Central memory CD8-positive, alpha-beta T cell (primary cell): ENCODE measurements around the gene PDE4DIP.
"Not testable (repeated sequence)": the region's sequence is repeated elsewhere in the genome, so short reads cannot be mapped to it uniquely, and the experiment has no call there.

Experiments used
- ATAC-seq: fragments of 150-1000 bp; cut with Tn5 transposase; replicated peaks from 2 replicates; pipeline ENCODE4 v1.10.0; 2022; ENCODE audit warnings: mild to moderate bottlenecking, moderate FRiP score, moderate number of reproducible peaks; ENCODE audit not compliant: poor library complexity, severe bottlenecking; ENCODE audit errors: extremely low read depth
- DNase-seq, 2 donors: peaks; one replicate each; pipeline ENCODE4 v3.0.0; 2021; ENCODE audit warnings: low spot score in 2 of 2
- H3K27ac Mint-ChIP-seq: one replicate; pipeline ENCODE4 v1.8.0; 2022; ENCODE audit warnings: low read depth, mild to moderate bottlenecking, moderate library complexity, mixed read lengths
- H3K27me3 Mint-ChIP-seq: one replicate; pipeline ENCODE4 v1.8.0; 2022; ENCODE audit warnings: mixed read lengths
- H3K36me3 Mint-ChIP-seq: one replicate; pipeline ENCODE4 v1.8.0; 2022; ENCODE audit warnings: mild to moderate bottlenecking, moderate library complexity, mixed read lengths; ENCODE audit not compliant: insufficient read depth
- H3K4me1 Mint-ChIP-seq: one replicate; pipeline ENCODE4 v1.8.0; 2022; ENCODE audit warnings: mixed read lengths
- H3K4me3 Mint-ChIP-seq: one replicate; pipeline ENCODE4 v1.8.0; 2022; ENCODE audit warnings: mild to moderate bottlenecking, moderate library complexity, mixed read lengths
- H3K9me3 Mint-ChIP-seq: one replicate; pipeline ENCODE4 v1.8.0; 2022; ENCODE audit warnings: mixed read lengths

The PDE4DIP gene

GRCh38 chr1:149012599-149012998 is 168.4 kb downstream of the PDE4DIP start:
- not testable (repeated sequence) for H3K27ac Mint-ChIP-seq, DNase-seq, ATAC-seq, H3K4me1 Mint-ChIP-seq, H3K27me3 Mint-ChIP-seq, H3K4me3 Mint-ChIP-seq, H3K36me3 Mint-ChIP-seq, H3K9me3 Mint-ChIP-seq

- not testable (repeated sequence) for H3K4me3 Mint-ChIP-seq, ATAC-seq, H3K4me1 Mint-ChIP-seq, H3K27me3 Mint-ChIP-seq, H3K27ac Mint-ChIP-seq, H3K9me3 Mint-ChIP-seq, DNase-seq, H3K36me3 Mint-ChIP-seq
These were observed 169.3 kb downstream of the PDE4DIP start for GRCh38 chr1:149013513-149013912.

- not testable (repeated sequence) for DNase-seq, H3K36me3 Mint-ChIP-seq, H3K4me3 Mint-ChIP-seq, ATAC-seq, H3K27ac Mint-ChIP-seq, H3K4me1 Mint-ChIP-seq, H3K9me3 Mint-ChIP-seq, H3K27me3 Mint-ChIP-seq
These were observed 171.3 kb downstream of the PDE4DIP start for GRCh38 chr1:149015522-149015921.

GRCh38 chr1:149016626-149017025 is 172.4 kb downstream of the PDE4DIP start:
- H3K9me3 Mint-ChIP-seq, H3K27me3 Mint-ChIP-seq, H3K36me3 Mint-ChIP-seq, H3K4me1 Mint-ChIP-seq, DNase-seq, ATAC-seq, H3K27ac Mint-ChIP-seq, H3K4me3 Mint-ChIP-seq: not testable (repeated sequence)

DNA sequence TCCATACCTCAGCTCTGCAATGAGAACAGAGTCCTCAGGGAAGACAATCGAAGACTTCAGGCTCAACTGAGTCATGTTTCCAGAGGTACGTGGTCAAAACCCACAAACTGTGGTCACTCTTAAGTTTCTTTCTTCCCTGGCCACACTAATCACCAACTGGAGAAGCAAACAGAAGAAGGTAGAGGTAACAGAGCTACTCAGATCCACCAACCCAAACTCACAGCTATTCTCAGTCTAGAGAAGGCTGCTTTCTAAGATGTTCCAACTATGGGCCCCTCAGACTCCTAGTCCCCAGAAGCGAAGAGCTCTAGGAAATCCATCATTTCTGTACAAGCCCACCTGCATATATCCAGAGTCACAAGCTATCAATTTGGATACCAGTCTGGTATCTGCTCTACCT is 174.3 kb downstream of the PDE4DIP start:
- not testable (repeated sequence) for H3K27ac Mint-ChIP-seq

DNA sequence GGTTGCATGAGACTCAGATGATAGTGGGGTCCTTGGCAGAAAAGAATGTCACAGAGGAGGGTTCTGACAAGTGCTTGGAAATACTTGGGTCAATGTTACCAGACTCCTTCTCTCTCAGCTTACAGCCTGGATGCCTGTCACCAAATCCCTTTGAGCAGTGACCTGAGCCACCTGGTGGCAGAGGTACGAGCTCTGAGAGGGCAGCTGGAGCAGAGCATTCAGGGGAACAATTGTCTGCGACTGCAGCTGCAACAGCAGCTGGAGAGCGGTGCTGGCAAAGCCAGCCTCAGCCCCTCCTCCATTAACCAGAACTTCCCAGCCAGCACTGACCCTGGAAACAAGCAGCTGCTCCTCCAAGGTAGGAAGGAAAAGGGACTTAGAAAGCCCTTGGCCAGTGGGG is 180.1 kb downstream of the PDE4DIP start:
- not testable (repeated sequence) for ATAC-seq, H3K9me3 Mint-ChIP-seq, H3K27me3 Mint-ChIP-seq, H3K27ac Mint-ChIP-seq, DNase-seq, H3K36me3 Mint-ChIP-seq, H3K4me1 Mint-ChIP-seq, H3K4me3 Mint-ChIP-seq

More for the DNA sequence above, 174.3 kb downstream of the PDE4DIP start:
- DNase-seq, H3K36me3 Mint-ChIP-seq, ATAC-seq, H3K27me3 Mint-ChIP-seq, H3K9me3 Mint-ChIP-seq, H3K4me1 Mint-ChIP-seq, H3K4me3 Mint-ChIP-seq: not testable (repeated sequence)

- not testable (repeated sequence) for H3K4me3 Mint-ChIP-seq, H3K9me3 Mint-ChIP-seq, H3K36me3 Mint-ChIP-seq, H3K27me3 Mint-ChIP-seq, ATAC-seq, H3K4me1 Mint-ChIP-seq, H3K27ac Mint-ChIP-seq, DNase-seq
These were observed 189.7 kb downstream of the PDE4DIP start for GRCh38 chr1:149033916-149034315.

- H3K27me3 Mint-ChIP-seq: peaks cover 10% of the 10 kb centered on the region
- H3K4me1 Mint-ChIP-seq, H3K36me3 Mint-ChIP-seq, H3K4me3 Mint-ChIP-seq, H3K9me3 Mint-ChIP-seq, H3K27ac Mint-ChIP-seq, ATAC-seq, DNase-seq: not testable (repeated sequence)
These were observed 198.8 kb downstream of the PDE4DIP start for GRCh38 chr1:149043056-149043455.

GRCh38 chr1:149064611-149065010 is 220.4 kb downstream of the PDE4DIP start:
- not testable (repeated sequence) for H3K4me3 Mint-ChIP-seq, H3K4me1 Mint-ChIP-seq, H3K27ac Mint-ChIP-seq, ATAC-seq, H3K36me3 Mint-ChIP-seq, H3K9me3 Mint-ChIP-seq, DNase-seq, H3K27me3 Mint-ChIP-seq

DNA sequence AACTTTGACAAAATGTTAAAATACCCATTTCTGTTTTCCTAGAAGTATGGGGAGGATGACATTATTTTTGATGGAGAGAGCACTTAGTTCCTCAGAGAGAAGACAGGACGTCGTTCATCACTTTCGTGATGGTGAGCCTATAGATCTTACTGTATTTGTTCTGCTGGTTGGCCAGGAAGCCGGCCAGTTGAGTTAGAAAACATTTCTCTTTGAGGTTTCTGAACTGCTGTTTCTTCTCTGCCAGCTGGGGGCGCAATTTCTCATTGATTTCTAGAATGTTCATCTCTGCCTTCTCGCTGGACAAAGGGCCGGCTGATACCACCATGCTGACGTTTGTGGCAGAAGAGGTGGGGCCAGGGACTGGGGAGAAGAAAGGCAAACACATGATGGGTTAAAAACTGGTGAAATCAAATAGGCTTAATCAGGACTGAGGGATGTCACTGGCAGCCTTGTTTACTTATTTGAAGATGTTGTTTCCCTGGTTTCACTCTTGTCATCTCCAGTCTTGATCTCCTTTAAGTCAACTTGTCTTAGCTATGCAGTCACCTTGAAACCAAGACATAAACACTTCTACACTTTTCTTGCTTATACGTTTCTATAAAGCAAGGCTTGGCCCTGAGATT is 231.4 kb downstream of the PDE4DIP start:
- DNase-seq, ATAC-seq, H3K27me3 Mint-ChIP-seq, H3K4me1 Mint-ChIP-seq, H3K27ac Mint-ChIP-seq, H3K4me3 Mint-ChIP-seq, H3K9me3 Mint-ChIP-seq, H3K36me3 Mint-ChIP-seq: not testable (repeated sequence)
